Glomerular endothelial cell (primary cell): ENCODE data around the gene SMIM38. TPM values are rescaled to one million over a fixed set of nuclear protein-coding genes. Genes with fewer than 3 reads are reported as not detected.
A peak's percentile ranks its signal among the peaks of the same experiment; 100 is the strongest.
"Not testable (repeated sequence)": the region's sequence is repeated elsewhere in the genome, so short reads cannot be mapped to it uniquely, and the experiment has no call there.

Experiments used
- DNase-seq: peaks from one replicate; pipeline ENCODE4 v3.0.0-alpha.2; 2011; ENCODE audit warnings: low read depth, low spot score; ENCODE audit errors: extremely low read depth
- total RNA-seq: library from RNA; depleted of rRNA; stranded (reverse); fragments of >200 nt; gene quantifications from 2 replicates; pipeline ENCODE4 v1.2.3, GENCODE V29; 2015

Gene SMIM38
- total RNA-seq, 1 donor from 2014 or later, result not detected

- DNase-seq, result no peak
These were observed 34.0 kb upstream of the SMIM38 start for GRCh38 chr11:69121621-69122325.

DNA sequence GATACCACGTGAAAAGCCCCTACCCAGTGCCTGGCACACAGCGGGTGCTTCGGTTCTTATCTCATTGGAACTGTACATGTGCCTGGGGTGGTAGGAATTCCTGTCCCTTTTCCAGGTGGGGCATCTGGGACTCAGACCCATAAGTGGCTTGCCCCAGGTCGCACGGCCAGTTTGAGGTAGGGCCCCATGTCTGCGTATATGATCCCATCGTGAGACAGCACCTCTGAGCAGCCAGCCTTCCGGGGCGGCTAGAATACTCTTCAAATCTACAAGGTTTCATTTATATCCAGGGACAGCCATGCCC is 33.5 kb upstream of the SMIM38 start:
- no peak for DNase-seq

DNA sequence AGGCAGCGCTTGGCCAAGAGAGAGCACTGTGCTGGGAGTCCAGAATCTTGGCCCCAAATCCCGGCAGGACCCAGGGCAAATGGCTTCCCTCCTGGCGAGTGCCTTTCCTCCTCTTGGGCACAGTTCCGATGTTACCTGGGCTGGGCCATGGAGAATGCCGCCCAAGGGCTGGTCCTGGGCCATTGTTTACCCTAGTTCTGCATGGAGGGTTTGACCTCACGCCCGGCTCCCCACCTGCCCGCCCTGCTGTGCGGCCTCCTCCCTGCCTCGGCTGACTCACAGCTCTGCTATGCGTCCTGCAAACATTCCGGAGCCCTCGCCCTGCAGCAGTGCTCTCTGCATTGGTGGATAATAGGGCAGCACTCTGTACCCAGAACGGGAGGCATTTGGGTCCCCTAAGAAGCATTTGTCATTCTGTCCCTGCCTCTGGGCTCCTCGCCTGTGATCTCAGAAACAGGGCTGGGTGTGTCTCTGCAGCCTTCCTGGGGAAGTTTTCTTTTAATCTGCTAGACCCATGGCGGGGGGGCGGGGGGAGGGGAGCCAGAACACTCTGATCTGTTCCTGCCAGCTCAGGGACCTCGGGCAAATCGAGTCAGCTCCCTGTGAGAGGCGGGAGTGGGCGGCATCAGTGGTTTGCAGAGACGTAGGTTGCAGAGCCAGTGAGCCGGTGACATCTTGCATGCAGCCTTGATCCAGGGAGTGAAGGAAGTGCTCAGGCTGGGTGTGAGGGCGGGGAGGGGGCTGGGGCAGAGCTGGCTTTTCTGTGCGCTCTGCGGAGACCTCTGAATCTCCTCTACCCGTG is 32.9 kb upstream of the SMIM38 start:
- DNase-seq, result peak; percentile 16

- no peak for DNase-seq
These were observed 31.9 kb upstream of the SMIM38 start for GRCh38 chr11:69123593-69124545.

- no peak for DNase-seq
These were observed 29.9 kb upstream of the SMIM38 start for GRCh38 chr11:69125861-69126260.

- DNase-seq, result no peak
These were observed 29.4 kb upstream of the SMIM38 start for GRCh38 chr11:69126286-69126685.

GRCh38 chr11:69127081-69127850 is 28.5 kb upstream of the SMIM38 start:
- no peak for DNase-seq

DNA sequence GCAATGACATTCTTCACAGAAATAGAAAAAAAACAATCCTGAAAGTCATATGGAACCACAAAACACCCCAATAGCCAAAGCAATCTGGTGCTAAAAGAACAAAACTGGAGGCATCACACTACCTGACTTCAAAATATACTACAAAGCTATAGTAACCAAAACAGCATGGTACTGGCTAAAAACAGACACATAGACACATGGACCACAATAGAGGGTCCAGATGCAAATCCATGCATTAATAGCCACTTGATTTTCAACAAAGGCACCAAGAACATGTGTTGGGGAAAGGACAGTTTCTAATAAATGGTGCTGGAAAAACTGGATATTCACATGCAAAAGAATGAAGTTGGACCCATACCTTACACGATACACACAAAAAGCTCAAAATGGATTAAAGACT is 27.9 kb upstream of the SMIM38 start:
- no peak for DNase-seq

DNA sequence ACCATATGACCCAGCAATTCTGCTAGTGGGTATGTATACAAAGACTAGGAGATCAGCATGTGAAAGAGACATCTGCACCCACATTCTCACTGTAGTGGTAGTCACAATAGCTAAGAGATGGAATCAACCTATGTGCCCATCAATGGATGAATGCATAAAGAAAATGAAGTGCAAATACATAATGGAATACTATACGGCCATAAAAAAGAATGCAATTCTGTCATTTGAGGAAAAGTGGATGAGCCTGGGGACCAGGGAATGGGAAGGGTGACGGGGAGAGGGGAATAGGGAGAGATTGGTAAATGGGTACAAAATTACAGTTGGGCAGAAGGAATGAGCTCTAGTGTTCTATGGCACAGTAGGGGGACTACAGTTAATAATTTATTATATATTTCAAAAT is 26.7 kb upstream of the SMIM38 start:
- no peak for DNase-seq

- DNase-seq, result no peak
These were observed 26.1 kb upstream of the SMIM38 start for GRCh38 chr11:69129647-69130046.

- no peak for DNase-seq
These were observed 25.1 kb upstream of the SMIM38 start for GRCh38 chr11:69130654-69131053.

DNA sequence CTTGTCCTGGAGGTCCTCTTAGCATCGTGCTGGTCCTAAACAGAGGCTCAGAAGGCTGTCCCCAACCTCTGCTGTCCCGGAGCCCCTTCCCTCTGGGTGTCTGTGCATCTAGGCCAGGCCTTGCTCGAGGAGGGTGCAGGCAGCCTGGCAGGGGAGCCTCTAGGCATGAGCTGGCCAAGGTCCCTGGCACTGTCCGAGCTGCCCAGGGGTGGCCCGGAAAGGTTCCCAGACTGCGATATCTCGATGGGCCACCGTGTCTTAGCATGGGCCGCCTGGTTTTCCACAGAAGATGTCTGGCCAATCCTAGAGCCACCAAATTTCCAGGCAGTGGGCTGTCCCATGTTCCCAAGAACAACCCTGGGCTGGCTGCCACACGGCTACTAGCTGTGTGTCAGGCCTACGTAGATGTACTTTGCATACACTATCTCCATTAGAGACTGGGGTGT is 24.6 kb upstream of the SMIM38 start:
- DNase-seq, result no peak

DNA sequence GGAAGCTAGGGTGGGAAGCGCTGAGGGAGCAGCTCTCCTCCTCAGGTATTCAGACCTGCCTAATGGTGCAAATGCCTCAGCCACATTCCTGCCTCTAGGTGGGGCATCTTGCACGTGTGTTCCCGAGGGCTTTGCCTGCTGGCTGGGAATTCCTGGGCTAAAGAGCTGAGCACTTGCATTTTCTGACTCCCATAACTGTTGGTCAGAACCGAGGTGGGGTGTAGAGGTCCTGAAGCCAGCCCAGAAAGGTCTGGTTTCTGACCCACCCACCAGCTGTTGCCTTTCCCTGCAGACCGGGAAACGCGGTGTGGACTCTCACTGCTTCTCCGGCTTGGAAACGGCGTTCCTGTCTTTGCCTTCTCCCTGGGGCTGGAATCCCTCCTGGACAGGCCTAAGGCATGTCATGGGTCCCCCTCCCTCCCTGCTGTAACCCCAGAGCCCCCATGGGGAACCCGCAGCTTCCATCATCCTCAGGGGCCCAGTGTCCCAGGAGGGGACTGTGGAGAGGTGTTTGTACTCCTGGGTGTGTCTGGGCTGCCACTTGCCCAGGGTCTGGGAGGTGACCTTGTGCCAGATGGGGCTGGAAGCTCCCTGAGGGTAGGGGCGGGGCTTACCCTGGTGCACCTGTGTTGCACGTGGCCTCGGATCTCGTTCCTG is 24.0 kb upstream of the SMIM38 start:
- DNase-seq, result peak; percentile 47

DNA sequence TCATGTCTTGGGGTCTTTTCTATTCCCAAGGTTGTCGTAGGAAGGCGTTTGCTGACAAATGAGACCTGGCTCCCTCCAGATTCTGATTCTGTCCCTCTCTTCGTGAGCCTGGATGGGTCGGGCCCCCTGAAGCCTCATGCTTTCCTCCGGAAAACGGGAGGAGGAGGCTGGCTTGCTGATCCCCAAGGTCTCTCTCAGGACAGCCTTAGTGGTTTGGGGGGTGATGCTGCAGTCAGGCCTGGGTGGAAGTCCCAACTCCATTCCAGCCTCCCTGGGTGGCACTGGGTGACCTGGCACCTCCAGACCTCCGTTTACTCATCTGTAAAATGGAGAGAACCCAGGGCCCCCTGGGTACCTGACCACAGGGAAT is 23.4 kb upstream of the SMIM38 start:
- no peak for DNase-seq

GRCh38 chr11:69133251-69133650 is 22.5 kb upstream of the SMIM38 start:
- DNase-seq, result no peak

GRCh38 chr11:69134182-69134581 is 21.6 kb upstream of the SMIM38 start:
- not testable (repeated sequence) for DNase-seq

DNA sequence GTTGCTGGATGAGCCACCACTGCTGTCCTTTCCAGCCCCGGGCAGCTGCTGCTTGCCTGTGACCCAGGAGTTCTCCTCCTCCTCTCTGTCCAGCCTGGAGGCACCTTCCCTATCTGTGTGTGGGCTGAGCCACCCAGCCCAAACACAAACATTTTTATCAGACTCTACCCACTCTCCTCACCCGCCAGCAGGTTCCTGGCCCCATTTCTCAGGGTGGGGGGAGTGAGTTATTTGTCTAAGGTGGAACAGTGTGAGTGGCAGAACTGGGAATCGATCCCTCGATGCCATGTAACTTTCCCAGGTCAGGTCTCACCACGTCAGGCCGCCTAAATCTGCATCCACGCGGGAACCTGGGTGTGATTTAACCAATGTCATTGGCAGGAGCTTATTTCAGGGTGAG is 20.8 kb upstream of the SMIM38 start:
- DNase-seq, result no peak

DNA sequence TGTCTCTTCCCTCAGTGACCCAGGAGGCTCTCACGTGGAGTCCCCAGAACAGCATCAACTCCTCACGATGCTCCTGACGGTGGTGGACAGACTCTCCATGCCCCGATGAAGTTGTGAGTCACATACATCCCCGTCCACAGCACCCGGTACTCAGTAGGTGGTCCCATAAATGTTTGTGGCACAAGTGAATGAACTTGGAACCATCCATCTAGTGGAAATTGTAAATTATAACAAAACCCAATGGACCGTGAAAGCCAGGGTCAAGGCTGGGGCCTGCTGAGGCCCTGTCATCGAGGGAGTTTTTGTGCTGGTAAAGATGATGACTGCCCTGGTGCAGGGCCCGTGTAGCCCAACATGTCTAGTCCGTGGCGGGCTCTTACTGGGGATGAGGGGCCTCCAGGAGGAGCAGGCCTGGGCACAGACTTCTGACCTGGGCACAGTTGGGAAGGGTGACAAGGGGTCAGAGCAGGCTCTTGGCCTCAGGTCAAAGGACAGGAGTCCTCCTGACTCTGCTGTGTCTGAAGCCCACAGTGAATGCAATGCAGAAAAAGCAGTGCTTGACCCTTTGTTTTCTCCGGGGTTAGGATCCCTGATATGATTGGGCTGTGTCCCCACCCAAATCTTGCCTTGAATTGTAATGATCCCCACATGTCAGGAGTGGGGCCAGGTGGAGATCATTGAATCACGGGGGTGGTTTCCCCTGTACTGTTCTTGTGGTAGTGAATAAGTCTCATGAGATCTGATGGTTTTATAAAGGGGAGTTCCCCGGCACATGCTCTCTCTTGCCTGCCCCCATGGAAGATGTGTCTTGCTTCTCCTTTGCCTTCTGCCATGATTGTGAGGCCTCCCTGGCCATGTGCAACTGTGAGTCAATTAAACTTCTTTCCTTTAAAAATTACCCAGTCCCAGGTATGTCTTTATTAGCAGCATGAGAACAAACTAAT is 20.0 kb upstream of the SMIM38 start:
- no peak for DNase-seq

DNA sequence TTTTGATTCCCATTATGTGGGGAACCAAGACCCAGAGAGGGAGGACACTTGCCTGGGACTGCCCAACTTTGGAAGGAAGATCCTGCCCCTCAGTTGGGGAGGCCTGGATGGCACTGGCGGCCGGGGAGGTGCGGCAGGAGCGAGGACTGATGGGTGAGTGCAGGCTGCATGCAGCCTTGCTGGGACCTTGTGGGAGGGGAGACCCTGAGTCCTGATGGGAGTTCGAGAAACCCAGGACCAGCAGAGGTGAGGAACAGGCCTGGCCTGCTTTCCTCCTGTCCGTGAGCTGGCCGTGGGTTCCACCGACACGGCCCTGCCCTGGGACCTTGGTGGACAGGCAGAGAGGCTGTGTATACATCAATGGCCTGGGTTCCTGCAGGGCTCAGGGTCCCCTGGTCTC is 19.3 kb upstream of the SMIM38 start:
- no peak for DNase-seq
